Astrocyte (in vitro differentiated cells and primary cell): ENCODE results near the gene ARHGEF10L. TPM values are rescaled to one million over a fixed set of nuclear protein-coding genes. Genes with fewer than 3 reads are reported as not detected.

ENCODE experiments used
- DNase-seq: peaks from one replicate; pipeline ENCODE4 v3.0.0-alpha.2; 2010; ENCODE audit warnings: low read depth
- FAIRE-seq: peaks from 2 replicates; lab custom pipeline; 2011; peaks lifted over from hg19 to GRCh38; lab: Jason Lieb, UNC
- H2AFZ ChIP-seq: 2 replicates; pipeline ENCODE4 v1.6.0; 2012; ENCODE audit warnings: low read depth, low read length, inconsistent platforms
- H3K27ac ChIP-seq: 2 replicates; pipeline ENCODE4 v1.5.1; 2011; ENCODE audit warnings: low read depth, low read length, inconsistent platforms
- H3K27me3 ChIP-seq: 2 replicates; pipeline ENCODE4 v1.6.0; 2011; ENCODE audit warnings: low read length, inconsistent platforms; ENCODE audit not compliant: insufficient read depth
- H3K36me3 ChIP-seq: 2 replicates; pipeline ENCODE4 v1.5.1; 2011; ENCODE audit warnings: low read length, inconsistent platforms; ENCODE audit not compliant: insufficient read depth
- H3K4me1 ChIP-seq: 2 replicates; pipeline ENCODE4 v1.5.1; 2011; ENCODE audit warnings: low read length, inconsistent platforms; ENCODE audit not compliant: insufficient read depth
- H3K4me2 ChIP-seq: 2 replicates; pipeline ENCODE4 v1.6.0; 2012; ENCODE audit warnings: low read length, inconsistent platforms
- H3K4me3 ChIP-seq: 2 replicates; pipeline ENCODE4 v1.5.1; 2011; ENCODE audit warnings: low read depth, mild to moderate bottlenecking, low read length, inconsistent platforms; ENCODE audit not compliant: insufficient read depth
- H3K79me2 ChIP-seq: 2 replicates; pipeline ENCODE4 v1.6.0; 2012; ENCODE audit warnings: mild to moderate bottlenecking, low read length, inconsistent platforms; ENCODE audit not compliant: insufficient read depth
- H3K9ac ChIP-seq: 2 replicates; pipeline ENCODE4 v1.6.0; 2012; ENCODE audit warnings: mild to moderate bottlenecking, low read length, inconsistent platforms
- H3K9me3 ChIP-seq: 2 replicates; pipeline ENCODE4 v1.5.1; 2012; ENCODE audit warnings: low read depth, mild to moderate bottlenecking, low read length, inconsistent platforms; ENCODE audit not compliant: insufficient read depth
- H4K20me1 ChIP-seq: 2 replicates; pipeline ENCODE4 v1.6.0; 2012; ENCODE audit warnings: low read length, inconsistent platforms; ENCODE audit not compliant: insufficient read depth
- H3K27ac Mint-ChIP-seq: one replicate; pipeline ENCODE4 v1.8.0; 2021; ENCODE audit warnings: mild to moderate bottlenecking, mixed read lengths; ENCODE audit not compliant: unreplicated experiment
- H3K27me3 Mint-ChIP-seq: one replicate; pipeline ENCODE4 v1.8.0; 2021; ENCODE audit warnings: low read depth, mixed read lengths; ENCODE audit not compliant: unreplicated experiment
- H3K36me3 Mint-ChIP-seq: one replicate; pipeline ENCODE4 v1.8.0; 2021; ENCODE audit warnings: low read depth, mixed read lengths; ENCODE audit not compliant: unreplicated experiment
- H3K4me1 Mint-ChIP-seq: one replicate; pipeline ENCODE4 v1.8.0; 2021; ENCODE audit warnings: low read depth, mixed read lengths; ENCODE audit not compliant: unreplicated experiment
- H3K4me3 Mint-ChIP-seq: one replicate; pipeline ENCODE4 v1.8.0; 2021; ENCODE audit warnings: mild to moderate bottlenecking, moderate library complexity, mixed read lengths; ENCODE audit not compliant: unreplicated experiment
- H3K9me3 Mint-ChIP-seq: one replicate; pipeline ENCODE4 v1.8.0; 2021; ENCODE audit warnings: mild to moderate bottlenecking, mixed read lengths; ENCODE audit not compliant: unreplicated experiment
- EZH2 ChIP-seq: IDR thresholded peaks from 2 replicates; pipeline ENCODE4 v1.6.1; 2012; ENCODE audit warnings: mild to moderate bottlenecking, low read length, inconsistent platforms; ENCODE audit not compliant: insufficient read depth
- total RNA-seq: library from RNA; stranded (reverse); gene quantifications from 2 replicates; pipeline ENCODE4 v1.2.1, GENCODE V29; 2021
- TF ChIP-seq, protein P1 (sequence below): IDR thresholded peaks from 2 replicates; pipeline ENCODE4 v1.5.1; 2011; ENCODE audit warnings: low read depth, mild to moderate bottlenecking, inconsistent platforms, low read length, moderate library complexity; ENCODE audit not compliant: insufficient read depth

The ARHGEF10L gene
- total RNA-seq, 1 donor from 2014 or later = 14.2 TPM

DNA sequence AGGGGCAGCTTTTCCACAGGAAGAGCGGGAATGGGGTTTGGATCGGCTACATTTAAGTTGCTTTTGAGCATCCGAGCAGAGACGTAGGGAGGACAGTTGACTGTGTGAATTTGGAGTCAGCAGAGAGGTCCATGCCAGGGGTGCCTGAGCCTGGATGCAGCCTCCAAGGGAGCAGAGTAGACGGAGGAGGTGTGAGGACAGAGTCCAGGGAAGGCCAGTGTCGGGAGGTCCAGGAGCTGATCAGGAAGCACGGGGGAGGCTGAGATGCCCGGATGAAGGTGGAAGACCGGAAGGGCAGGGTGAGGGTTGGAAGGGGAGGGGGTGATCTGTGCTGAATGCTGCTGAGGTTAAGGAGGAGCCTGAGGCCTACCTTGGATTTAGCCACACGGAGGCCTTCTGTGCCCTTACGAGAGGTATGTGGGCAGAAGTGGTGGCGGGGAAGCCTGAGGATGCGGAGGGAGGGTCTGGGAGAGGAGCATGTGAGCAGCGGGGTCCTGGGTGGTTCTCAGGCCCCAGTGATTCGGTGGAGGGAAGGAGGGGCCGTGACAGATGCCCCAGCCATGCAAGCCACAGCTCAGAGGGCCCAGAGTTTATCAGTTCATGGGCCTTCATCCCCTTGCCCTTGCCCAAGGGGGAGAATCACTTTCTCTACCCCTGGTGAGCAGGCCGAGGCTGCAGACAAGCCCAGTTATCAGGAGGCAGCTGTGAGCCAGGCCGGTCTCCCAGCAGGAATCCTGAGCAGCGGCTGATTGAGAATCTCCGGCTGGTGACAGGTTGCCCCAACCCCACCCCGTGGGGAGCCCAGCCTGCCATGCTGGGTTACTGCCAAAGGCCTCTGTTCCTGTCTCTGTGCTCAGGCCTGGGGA is 161.7 kb downstream of the ARHGEF10L start:
- peaks cover 16% of the 10 kb centered on the region for H3K27me3 Mint-ChIP-seq
- Histone ChIP-seq H3K4me3 (no peak overlapping the region), H3K27me3 (peaks cover 6% of the 10 kb centered on the region), H3K4me1 (peaks cover 2% of the 10 kb centered on the region), H2AFZ (no peak overlapping the region), H3K4me2 (no peak overlapping the region), H3K27ac (no peak overlapping the region), H3K36me3 (no peaks in the 10 kb centered on the region), H3K9me3 (no peaks in the 10 kb centered on the region), H4K20me1 (no peaks in the 10 kb centered on the region), H3K79me2 (no peaks in the 10 kb centered on the region), H3K9ac (no peak overlapping the region)
- no peak overlapping the region for H3K27ac Mint-ChIP-seq
- FAIRE-seq = no peak
- H3K9me3 Mint-ChIP-seq = no peaks in the 10 kb centered on the region
- no peaks in the 10 kb centered on the region for H3K36me3 Mint-ChIP-seq
- no peak for DNase-seq
- H3K4me1 Mint-ChIP-seq = peaks cover 4% of the 10 kb centered on the region
- H3K4me3 Mint-ChIP-seq = no peak overlapping the region
- TF ChIP-seq, protein P1, sequence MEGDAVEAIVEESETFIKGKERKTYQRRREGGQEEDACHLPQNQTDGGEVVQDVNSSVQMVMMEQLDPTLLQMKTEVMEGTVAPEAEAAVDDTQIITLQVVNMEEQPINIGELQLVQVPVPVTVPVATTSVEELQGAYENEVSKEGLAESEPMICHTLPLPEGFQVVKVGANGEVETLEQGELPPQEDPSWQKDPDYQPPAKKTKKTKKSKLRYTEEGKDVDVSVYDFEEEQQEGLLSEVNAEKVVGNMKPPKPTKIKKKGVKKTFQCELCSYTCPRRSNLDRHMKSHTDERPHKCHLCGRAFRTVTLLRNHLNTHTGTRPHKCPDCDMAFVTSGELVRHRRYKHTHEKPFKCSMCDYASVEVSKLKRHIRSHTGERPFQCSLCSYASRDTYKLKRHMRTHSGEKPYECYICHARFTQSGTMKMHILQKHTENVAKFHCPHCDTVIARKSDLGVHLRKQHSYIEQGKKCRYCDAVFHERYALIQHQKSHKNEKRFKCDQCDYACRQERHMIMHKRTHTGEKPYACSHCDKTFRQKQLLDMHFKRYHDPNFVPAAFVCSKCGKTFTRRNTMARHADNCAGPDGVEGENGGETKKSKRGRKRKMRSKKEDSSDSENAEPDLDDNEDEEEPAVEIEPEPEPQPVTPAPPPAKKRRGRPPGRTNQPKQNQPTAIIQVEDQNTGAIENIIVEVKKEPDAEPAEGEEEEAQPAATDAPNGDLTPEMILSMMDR = no peak
- no peak for TF ChIP-seq EZH2

DNA sequence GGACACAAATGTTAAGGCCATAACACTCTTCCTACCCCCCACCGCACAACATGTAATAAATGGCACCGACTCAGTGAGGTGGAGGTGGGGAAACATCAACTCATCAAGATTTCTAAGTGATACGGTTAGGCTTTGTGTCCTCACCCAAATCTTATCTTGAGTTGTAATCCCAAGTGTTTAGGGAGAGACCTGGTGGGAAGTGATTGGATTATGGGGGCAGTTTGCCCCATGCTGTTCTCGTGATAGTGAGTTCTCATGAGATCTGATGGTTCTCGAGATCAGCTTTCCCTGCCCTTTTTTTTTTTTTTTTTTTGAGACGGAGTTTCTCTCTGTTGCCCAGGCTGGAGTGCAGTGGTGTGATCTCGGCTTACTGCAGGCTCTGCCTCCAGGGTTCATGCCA is 164.7 kb downstream of the ARHGEF10L start:
- no peaks in the 10 kb centered on the region for H3K36me3 Mint-ChIP-seq
- H3K4me1 Mint-ChIP-seq = no peaks in the 10 kb centered on the region
- H2AFZ ChIP-seq = no peak overlapping the region
- no peaks in the 10 kb centered on the region for H3K9me3 ChIP-seq
- no peaks in the 10 kb centered on the region for H3K36me3 ChIP-seq
- no peaks in the 10 kb centered on the region for H3K79me2 ChIP-seq
- no peak overlapping the region for H3K27ac ChIP-seq
- no peak overlapping the region for H3K4me3 ChIP-seq
- no peaks in the 10 kb centered on the region for H4K20me1 ChIP-seq
- peaks cover 22% of the 10 kb centered on the region for H3K27me3 Mint-ChIP-seq
- TF ChIP-seq EZH2 = no peak
- TF ChIP-seq, protein P1 = no peak
- no peaks in the 10 kb centered on the region for H3K9me3 Mint-ChIP-seq
- H3K4me3 Mint-ChIP-seq = no peak overlapping the region
- peaks cover 9% of the 10 kb centered on the region for H3K27me3 ChIP-seq
- H3K4me2 ChIP-seq = no peak overlapping the region
- no peaks in the 10 kb centered on the region for H3K4me1 ChIP-seq
- FAIRE-seq = no peak
- no peak overlapping the region for H3K27ac Mint-ChIP-seq
- no peak for DNase-seq
- no peak overlapping the region for H3K9ac ChIP-seq

GRCh38 chr1:17706445-17706844 is 166.9 kb downstream of the ARHGEF10L start:
- no peak overlapping the region for H3K4me3 ChIP-seq
- H3K4me1 ChIP-seq = no peaks in the 10 kb centered on the region
- H3K9me3 Mint-ChIP-seq = no peaks in the 10 kb centered on the region
- no peaks in the 10 kb centered on the region for H4K20me1 ChIP-seq
- no peak for TF ChIP-seq EZH2
- TF ChIP-seq, protein P1 = no peak
- FAIRE-seq (no peak), DNase-seq (no peak)
- H3K36me3 Mint-ChIP-seq = no peaks in the 10 kb centered on the region
- no peak overlapping the region for H3K9ac ChIP-seq
- peaks cover 9% of the 10 kb centered on the region for H3K27me3 ChIP-seq
- no peak overlapping the region for H3K4me3 Mint-ChIP-seq
- H3K27me3 Mint-ChIP-seq = peaks cover 21% of the 10 kb centered on the region
- H3K27ac Mint-ChIP-seq = no peak overlapping the region
- H3K36me3 ChIP-seq = no peaks in the 10 kb centered on the region
- no peak overlapping the region for H2AFZ ChIP-seq
- no peak overlapping the region for H3K4me2 ChIP-seq
- no peak overlapping the region for H3K27ac ChIP-seq
- no peaks in the 10 kb centered on the region for H3K79me2 ChIP-seq
- no peaks in the 10 kb centered on the region for H3K4me1 Mint-ChIP-seq
- no peaks in the 10 kb centered on the region for H3K9me3 ChIP-seq
